H7 (cell line): Measurements from ENCODE around the gene FREY1. TPM values are rescaled to one million over a fixed set of nuclear protein-coding genes. Genes with fewer than 3 reads are reported as not detected.
"Not testable (repeated sequence)": the region's sequence is repeated elsewhere in the genome, so short reads cannot be mapped to it uniquely, and the experiment has no call there.

Experiments
- DNase-seq: peaks from one replicate; pipeline ENCODE4 v3.0.0; 2012
- H3K27me3 ChIP-seq: 2 replicates; pipeline ENCODE4 v1.6.0; 2011; ENCODE audit warnings: mild to moderate bottlenecking, low read length; ENCODE audit not compliant: control insufficient read depth, insufficient read depth
- H3K36me3 ChIP-seq: replicated peaks from 2 replicates; pipeline ENCODE4 v1.5.1; 2011; ENCODE audit warnings: low read length; ENCODE audit not compliant: control insufficient read depth, insufficient read depth
- H3K4me3 ChIP-seq: 2 replicates; pipeline ENCODE4 v1.5.1; 2011; ENCODE audit warnings: low read depth, mild to moderate bottlenecking, control low read depth, low read length, moderate library complexity; ENCODE audit not compliant: insufficient read depth
- total RNA-seq: library from RNA; depleted of rRNA; stranded (reverse); fragments of >200 nt; shearing (Covaris generic); gene quantifications from 2 replicates; pipeline ENCODE4 v1.2.3, GENCODE V29; 2014

Gene FREY1
- total RNA-seq, 1 experiment from 2014 or later, result 0.35 TPM

- H3K27me3 ChIP-seq, result no peaks in the 10 kb centered on the region
- DNase-seq, result no peak
- H3K4me3 ChIP-seq, result no peak overlapping the region
- H3K36me3 ChIP-seq, result peaks cover 5% of the 10 kb centered on the region
Measured at GRCh38 chr11:45913514-45913913, 6.4 kb upstream of the FREY1 start.

DNA sequence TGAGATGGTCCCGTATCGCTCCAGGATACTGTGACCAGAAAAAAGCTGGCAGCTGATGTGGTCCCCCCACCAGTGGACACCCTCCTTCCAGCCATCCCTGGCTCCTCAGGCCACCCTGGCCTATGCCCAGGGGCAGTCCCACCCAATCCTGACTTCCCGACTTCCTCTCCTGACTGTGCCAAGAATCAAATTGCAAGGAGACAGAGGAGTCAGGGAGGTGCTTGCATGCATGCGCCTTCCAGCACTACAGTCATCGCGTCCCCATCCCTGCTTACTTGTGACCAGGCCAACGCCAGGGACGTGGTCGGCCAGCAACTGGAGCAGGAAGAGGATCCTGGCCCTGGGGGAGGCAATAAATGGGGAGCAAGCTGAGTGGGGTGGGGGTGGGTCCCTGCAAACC lies 3.6 kb upstream of the FREY1 start:
- Histone ChIP-seq H3K4me3 (no peak overlapping the region), H3K36me3 (peaks cover 4% of the 10 kb centered on the region), H3K27me3 (no peaks in the 10 kb centered on the region)
- no peak for DNase-seq

DNA sequence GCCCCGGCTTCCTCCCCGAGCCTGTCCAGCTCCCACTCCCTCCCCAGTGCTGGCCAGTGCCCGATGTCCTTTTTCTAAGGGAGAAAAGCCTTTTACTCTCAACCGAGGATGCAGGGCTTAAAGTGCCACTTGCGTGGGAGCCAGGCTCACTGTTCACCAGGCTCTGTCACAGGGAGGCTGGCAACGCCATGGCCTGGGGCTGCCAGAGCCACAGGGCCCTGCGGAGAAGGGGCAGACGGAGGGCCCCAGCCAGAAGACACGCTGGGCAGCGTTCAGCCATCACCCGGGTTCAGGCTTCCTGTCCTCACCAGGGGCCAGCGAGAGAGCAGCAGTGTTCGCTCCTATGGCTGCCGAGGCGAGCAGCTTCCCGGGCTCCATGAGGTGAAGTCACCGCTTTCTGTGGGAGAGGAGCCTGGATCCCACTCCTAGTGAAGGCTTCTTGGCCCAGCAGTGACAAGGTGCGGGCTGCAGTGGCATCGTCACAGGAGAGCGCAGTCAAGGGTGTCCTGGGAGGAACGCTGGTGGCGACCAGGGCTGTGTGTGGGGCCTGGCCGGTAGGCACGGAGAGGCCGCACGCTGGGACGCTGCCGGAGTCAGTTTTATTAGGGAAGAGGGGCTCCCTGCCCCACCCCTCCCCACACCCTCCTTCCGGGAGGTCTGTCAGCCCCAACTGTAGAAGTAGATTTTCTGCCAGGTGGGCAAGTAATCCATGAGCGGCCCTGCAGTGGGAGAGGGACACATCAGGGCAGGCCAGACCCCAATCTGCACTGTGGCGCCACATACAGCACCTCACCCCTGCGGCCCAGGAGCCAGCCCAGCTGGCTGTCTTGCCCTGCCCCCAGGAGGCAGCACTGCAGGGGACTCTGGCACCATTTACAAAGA lies 2.8 kb upstream of the FREY1 start:
- Histone ChIP-seq H3K36me3 (peaks cover 4% of the 10 kb centered on the region), H3K27me3 (no peaks in the 10 kb centered on the region), H3K4me3 (no peak overlapping the region)
- DNase-seq, result no peak

DNA sequence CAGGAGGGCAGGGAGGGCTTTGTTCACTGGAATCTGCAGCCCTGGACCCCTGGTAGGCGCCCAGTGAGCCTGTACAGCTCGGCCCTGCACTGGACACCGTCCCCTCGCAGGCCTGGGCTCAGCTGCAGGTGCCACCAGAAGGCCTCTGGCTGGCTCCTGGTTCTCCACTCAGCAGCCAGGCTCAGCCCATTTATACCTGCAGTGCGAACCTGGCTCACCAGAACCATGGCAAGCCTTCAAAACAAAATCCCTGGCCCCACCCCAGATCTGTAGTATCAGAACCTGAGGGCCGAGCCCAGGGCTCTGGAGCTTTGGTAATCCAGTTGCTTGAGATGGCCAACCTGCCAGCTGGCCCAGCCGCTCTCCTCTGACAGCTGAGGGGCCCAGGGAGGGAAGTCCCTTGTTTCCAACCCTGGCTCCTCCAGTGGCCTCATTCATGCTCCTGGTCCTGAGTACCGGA lies 870 bp upstream of the FREY1 start:
- Histone ChIP-seq H3K36me3 (peaks cover 10% of the 10 kb centered on the region), H3K4me3 (no peak overlapping the region), H3K27me3 (no peaks in the 10 kb centered on the region)
- DNase-seq, result no peak

GRCh38 chr11:45906096-45906682 lies 882 bp downstream of the FREY1 start:
- no peak for DNase-seq

DNA sequence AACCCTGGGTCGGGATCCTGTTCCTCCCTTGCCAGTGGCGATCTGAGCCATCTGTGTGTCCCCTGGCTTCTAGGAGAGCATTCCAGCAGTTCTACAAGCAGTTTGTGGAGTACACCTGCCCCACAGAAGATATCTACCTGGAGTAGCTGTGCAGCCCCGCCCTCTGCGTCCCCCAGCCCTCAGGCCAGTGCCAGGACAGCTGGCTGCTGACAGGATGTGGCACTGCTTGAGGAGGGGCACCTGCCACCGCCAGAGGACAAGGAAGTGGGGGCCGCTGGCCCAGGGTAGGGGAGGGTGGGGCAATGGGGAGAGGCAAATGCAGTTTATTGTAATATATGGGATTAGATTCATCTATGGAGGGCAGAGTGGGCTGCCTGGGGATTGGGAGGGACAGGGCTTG lies 1.5 kb downstream of the FREY1 start:
- not testable (repeated sequence) for H3K4me3 ChIP-seq, H3K36me3 ChIP-seq, H3K27me3 ChIP-seq, DNase-seq

More at GRCh38 chr11:45906096-45906682, 882 bp downstream of the FREY1 start:
- Histone ChIP-seq H3K27me3 (no peaks in the 10 kb centered on the region; the same call in 1 of the 2 replicates), H3K36me3 (peaks cover 9% of the 10 kb centered on the region), H3K4me3 (no peak overlapping the region)

- Histone ChIP-seq H3K36me3 (peaks cover 9% of the 10 kb centered on the region), H3K27me3 (peaks cover 6% of the 10 kb centered on the region), H3K4me3 (no peak overlapping the region)
- no peak for DNase-seq
Measured at GRCh38 chr11:45905095-45905494, 2.0 kb downstream of the FREY1 start.

- peaks cover 9% of the 10 kb centered on the region for H3K36me3 ChIP-seq
Measured at GRCh38 chr11:45904309-45904915, 2.7 kb downstream of the FREY1 start.

DNA sequence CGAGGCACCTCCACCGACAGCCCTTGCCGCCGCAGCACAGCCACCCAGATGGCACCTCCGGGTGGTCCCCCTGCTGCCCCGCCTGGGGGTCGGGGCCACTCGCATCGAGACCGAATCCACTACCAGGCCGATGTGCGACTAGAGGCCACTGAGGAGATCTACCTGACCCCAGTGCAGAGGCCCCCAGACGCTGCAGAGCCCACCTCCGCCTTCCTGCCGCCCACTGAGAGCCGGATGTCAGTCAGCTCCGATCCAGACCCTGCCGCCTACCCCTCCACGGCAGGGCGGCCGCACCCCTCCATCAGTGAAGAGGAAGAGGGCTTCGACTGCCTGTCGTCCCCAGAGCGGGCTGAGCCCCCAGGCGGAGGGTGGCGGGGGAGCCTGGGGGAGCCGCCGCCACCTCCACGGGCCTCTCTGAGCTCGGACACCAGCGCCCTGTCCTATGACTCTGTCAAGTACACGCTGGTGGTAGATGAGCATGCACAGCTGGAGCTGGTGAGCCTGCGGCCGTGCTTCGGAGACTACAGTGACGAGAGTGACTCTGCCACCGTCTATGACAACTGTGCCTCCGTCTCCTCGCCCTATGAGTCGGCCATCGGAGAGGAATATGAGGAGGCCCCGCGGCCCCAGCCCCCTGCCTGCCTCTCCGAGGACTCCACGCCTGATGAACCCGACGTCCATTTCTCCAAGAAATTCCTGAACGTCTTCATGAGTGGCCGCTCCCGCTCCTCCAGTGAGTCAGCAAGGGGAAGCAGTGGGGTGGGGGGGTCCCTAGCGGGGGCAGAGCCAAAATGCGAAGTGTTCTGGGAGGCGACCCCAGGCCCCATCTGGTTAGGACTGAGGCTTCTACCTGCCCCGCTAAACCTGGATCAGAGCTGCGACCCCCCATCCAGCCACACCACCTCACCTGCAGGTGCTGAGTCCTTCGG lies 4.4 kb downstream of the FREY1 start:
- peaks cover 9% of the 10 kb centered on the region for H3K36me3 ChIP-seq
- no peak overlapping the region for H3K4me3 ChIP-seq
- H3K27me3 ChIP-seq, result peaks cover 6% of the 10 kb centered on the region
- peak; percentile 55 for DNase-seq

More at GRCh38 chr11:45904309-45904915, 2.7 kb downstream of the FREY1 start:
- peaks cover 6% of the 10 kb centered on the region for H3K27me3 ChIP-seq
- H3K4me3 ChIP-seq, result no peak overlapping the region
- DNase-seq, result no peak

- Histone ChIP-seq H3K4me3 (no peak overlapping the region), H3K27me3 (peaks cover 6% of the 10 kb centered on the region), H3K36me3 (peaks cover 9% of the 10 kb centered on the region)
- peak; percentile 41 for DNase-seq
Measured at GRCh38 chr11:45901626-45902025, 5.4 kb downstream of the FREY1 start.

- DNase-seq, result peak; percentile 67
- H3K4me3 ChIP-seq, result peak overlapping the region; percentile 57; the same call in 1 of the 2 replicates
- peaks cover 6% of the 10 kb centered on the region for H3K27me3 ChIP-seq
- H3K36me3 ChIP-seq, result peaks cover 9% of the 10 kb centered on the region
Measured at GRCh38 chr11:45900916-45901617, 6.0 kb downstream of the FREY1 start.

DNA sequence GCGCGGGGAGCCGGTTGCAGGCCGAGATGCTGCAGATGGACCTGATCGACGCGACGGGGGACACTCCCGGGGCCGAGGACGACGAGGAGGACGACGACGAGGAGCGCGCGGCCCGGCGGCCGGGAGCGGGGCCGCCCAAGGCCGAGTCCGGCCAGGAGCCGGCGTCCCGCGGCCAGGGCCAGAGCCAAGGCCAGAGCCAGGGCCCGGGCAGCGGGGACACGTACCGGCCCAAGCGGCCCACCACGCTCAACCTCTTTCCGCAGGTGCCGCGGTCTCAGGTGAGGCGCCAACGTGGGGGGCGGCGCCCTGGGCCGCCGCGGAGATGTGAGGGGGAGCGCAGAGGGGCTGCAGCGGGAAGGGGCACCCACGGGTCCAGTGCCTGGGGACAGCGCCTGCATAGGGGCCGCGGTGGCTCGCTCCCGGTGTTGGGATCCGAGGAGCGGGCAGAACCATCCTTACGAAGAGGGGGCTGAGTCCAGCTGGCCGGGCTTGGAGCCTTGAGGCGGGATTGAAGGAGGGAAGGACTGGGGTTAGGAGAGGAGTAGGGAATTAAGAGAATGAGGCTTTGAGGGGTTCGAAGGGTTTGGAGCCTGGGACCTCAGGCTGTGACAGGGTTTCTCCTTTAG lies 6.8 kb downstream of the FREY1 start:
- peak; percentile 79 for DNase-seq
- H3K27me3 ChIP-seq, H3K36me3 ChIP-seq: not testable (repeated sequence)
- peak overlapping the region; percentile 57 for H3K4me3 ChIP-seq

- peak; percentile 98 for DNase-seq
- peaks cover 9% of the 10 kb centered on the region for H3K36me3 ChIP-seq
Measured at GRCh38 chr11:45899448-45900174, 7.5 kb downstream of the FREY1 start.

More at GRCh38 chr11:45899448-45900174, 7.5 kb downstream of the FREY1 start:
- peaks cover 6% of the 10 kb centered on the region for H3K27me3 ChIP-seq
- peak overlapping the region; percentile 57 for H3K4me3 ChIP-seq
